ENCODE measurements around the gene CCDC34. TPM values are rescaled to one million over a fixed set of nuclear protein-coding genes. Genes with fewer than 3 reads are reported as not detected.

Gene CCDC34
- total RNA-seq = 9.3 and 10.8 TPM in 2 replicates

GRCh38 chr11:27362749-27363575 lies at the start of gene CCDC34:
CCDC34 (minus strand) TSS chr11:27363215; CDS start chr11:27363194, 21 bp downstream.
- intact Hi-C loops (cut with micrococcal nuclease) = loop anchor here (1.0 to 5.0 kb wide), 4 partner anchors 26 to 143 kb away; partner anchors contain the start of genes LGR4 and LIN7C
- H3K27ac Mint-ChIP-seq = peak within 1 kb of the TSS; percentile 85
- no peaks in the 10 kb centered on the region for H3K36me3 Mint-ChIP-seq (ENCODE audit: low read depth)
- peaks cover 8% of the 10 kb centered on the region for H3K27me3 Mint-ChIP-seq (ENCODE audit: low read depth)
- H3K4me1 Mint-ChIP-seq (ENCODE audit: low read depth) = peaks cover 21% of the 10 kb centered on the region
- peak; percentile 84 for DNase-seq (ENCODE audit: low spot score)
- H3K9me3 Mint-ChIP-seq = no peaks in the 10 kb centered on the region
- H3K4me3 Mint-ChIP-seq (ENCODE audit: low read depth) = peak within 1 kb of the TSS; percentile 93

GRCh38 chr11:27412192-27412691 lies 49.2 kb upstream of the CCDC34 start:
- intact Hi-C loops (cut with micrococcal nuclease) = no loop called here
- peaks cover 32% of the 10 kb centered on the region for H3K27me3 Mint-ChIP-seq (ENCODE audit: low read depth)
- no peaks in the 10 kb centered on the region for H3K9me3 Mint-ChIP-seq
- H3K4me3 Mint-ChIP-seq (ENCODE audit: low read depth) = no peak overlapping the region
- no peak overlapping the region for H3K27ac Mint-ChIP-seq
- no peak for DNase-seq (ENCODE audit: low spot score)
- no peaks in the 10 kb centered on the region for H3K4me1 Mint-ChIP-seq (ENCODE audit: low read depth)
- H3K36me3 Mint-ChIP-seq (ENCODE audit: low read depth) = no peaks in the 10 kb centered on the region

GRCh38 chr11:27411328-27411727 lies 48.3 kb upstream of the CCDC34 start:
- peaks cover 26% of the 10 kb centered on the region for H3K27me3 Mint-ChIP-seq (ENCODE audit: low read depth)
- no peaks in the 10 kb centered on the region for H3K9me3 Mint-ChIP-seq
- no peaks in the 10 kb centered on the region for H3K36me3 Mint-ChIP-seq (ENCODE audit: low read depth)
- H3K4me1 Mint-ChIP-seq (ENCODE audit: low read depth) = no peaks in the 10 kb centered on the region
- no peak overlapping the region for H3K4me3 Mint-ChIP-seq (ENCODE audit: low read depth)
- intact Hi-C loops (cut with micrococcal nuclease) = no loop called here
- DNase-seq (ENCODE audit: low spot score) = no peak
- no peak overlapping the region for H3K27ac Mint-ChIP-seq

GRCh38 chr11:27410272-27410671 lies 47.3 kb upstream of the CCDC34 start:
- Mint-ChIP-seq H3K9me3 (no peaks in the 10 kb centered on the region), H3K36me3 (ENCODE audit: low read depth) (no peaks in the 10 kb centered on the region), H3K4me1 (ENCODE audit: low read depth) (no peaks in the 10 kb centered on the region), H3K27ac (no peak overlapping the region), H3K4me3 (ENCODE audit: low read depth) (no peak overlapping the region), H3K27me3 (ENCODE audit: low read depth) (peaks cover 20% of the 10 kb centered on the region)
- DNase-seq (ENCODE audit: low spot score) = no peak
- intact Hi-C loops (cut with micrococcal nuclease) = no loop called here

- H3K9me3 Mint-ChIP-seq = no peaks in the 10 kb centered on the region
- H3K4me3 Mint-ChIP-seq (ENCODE audit: low read depth) = no peak overlapping the region
- intact Hi-C loops (cut with micrococcal nuclease) = no loop called here
- peaks cover 17% of the 10 kb centered on the region for H3K27me3 Mint-ChIP-seq (ENCODE audit: low read depth)
- H3K36me3 Mint-ChIP-seq (ENCODE audit: low read depth) = no peaks in the 10 kb centered on the region
- H3K4me1 Mint-ChIP-seq (ENCODE audit: low read depth) = no peaks in the 10 kb centered on the region
- no peak overlapping the region for H3K27ac Mint-ChIP-seq
- DNase-seq (ENCODE audit: low spot score) = no peak
These were observed 46.7 kb upstream of the CCDC34 start for GRCh38 chr11:27409742-27410141.

- Mint-ChIP-seq H3K4me1 (ENCODE audit: low read depth) (no peaks in the 10 kb centered on the region), H3K27me3 (ENCODE audit: low read depth) (peaks cover 17% of the 10 kb centered on the region), H3K9me3 (no peaks in the 10 kb centered on the region), H3K4me3 (ENCODE audit: low read depth) (no peak overlapping the region), H3K27ac (no peak overlapping the region), H3K36me3 (ENCODE audit: low read depth) (no peaks in the 10 kb centered on the region)
- intact Hi-C loops (cut with micrococcal nuclease) = no loop called here
- DNase-seq (ENCODE audit: low spot score) = no peak
These were observed 46.0 kb upstream of the CCDC34 start for GRCh38 chr11:27409049-27409448.

- Mint-ChIP-seq H3K27ac (no peak overlapping the region), H3K4me1 (ENCODE audit: low read depth) (no peaks in the 10 kb centered on the region), H3K9me3 (no peaks in the 10 kb centered on the region), H3K36me3 (ENCODE audit: low read depth) (no peaks in the 10 kb centered on the region), H3K4me3 (ENCODE audit: low read depth) (no peak overlapping the region), H3K27me3 (ENCODE audit: low read depth) (peaks cover 13% of the 10 kb centered on the region)
- DNase-seq (ENCODE audit: low spot score) = no peak
- intact Hi-C loops (cut with micrococcal nuclease) = no loop called here
These were observed 45.3 kb upstream of the CCDC34 start for GRCh38 chr11:27408246-27408800.

- H3K27ac Mint-ChIP-seq = no peak overlapping the region
- H3K27me3 Mint-ChIP-seq (ENCODE audit: low read depth) = peaks cover 10% of the 10 kb centered on the region
- intact Hi-C loops (cut with micrococcal nuclease) = no loop called here
- no peak overlapping the region for H3K4me3 Mint-ChIP-seq (ENCODE audit: low read depth)
- no peaks in the 10 kb centered on the region for H3K36me3 Mint-ChIP-seq (ENCODE audit: low read depth)
- no peaks in the 10 kb centered on the region for H3K9me3 Mint-ChIP-seq
- no peaks in the 10 kb centered on the region for H3K4me1 Mint-ChIP-seq (ENCODE audit: low read depth)
- DNase-seq (ENCODE audit: low spot score) = no peak
These were observed 43.7 kb upstream of the CCDC34 start for GRCh38 chr11:27406498-27407354.

GRCh38 chr11:27405134-27405533 lies 42.1 kb upstream of the CCDC34 start:
- intact Hi-C loops (cut with micrococcal nuclease) = no loop called here
- H3K4me1 Mint-ChIP-seq (ENCODE audit: low read depth) = no peaks in the 10 kb centered on the region
- H3K9me3 Mint-ChIP-seq = no peaks in the 10 kb centered on the region
- peaks cover 10% of the 10 kb centered on the region for H3K27me3 Mint-ChIP-seq (ENCODE audit: low read depth)
- H3K27ac Mint-ChIP-seq = no peak overlapping the region
- no peaks in the 10 kb centered on the region for H3K36me3 Mint-ChIP-seq (ENCODE audit: low read depth)
- no peak for DNase-seq (ENCODE audit: low spot score)
- no peak overlapping the region for H3K4me3 Mint-ChIP-seq (ENCODE audit: low read depth)

- intact Hi-C loops (cut with micrococcal nuclease) = no loop called here
- Mint-ChIP-seq H3K4me3 (ENCODE audit: low read depth) (no peak overlapping the region), H3K27me3 (ENCODE audit: low read depth) (peaks cover 6% of the 10 kb centered on the region), H3K27ac (no peak overlapping the region), H3K9me3 (no peaks in the 10 kb centered on the region), H3K36me3 (ENCODE audit: low read depth) (no peaks in the 10 kb centered on the region), H3K4me1 (ENCODE audit: low read depth) (no peaks in the 10 kb centered on the region)
- no peak for DNase-seq (ENCODE audit: low spot score)
These were observed 41.4 kb upstream of the CCDC34 start for GRCh38 chr11:27404427-27404826.

GRCh38 chr11:27403195-27403594 lies 40.2 kb upstream of the CCDC34 start:
- intact Hi-C loops (cut with micrococcal nuclease) = no loop called here
- H3K4me3 Mint-ChIP-seq (ENCODE audit: low read depth) = no peak overlapping the region
- H3K27ac Mint-ChIP-seq = no peak overlapping the region
- no peak for DNase-seq (ENCODE audit: low spot score)
- H3K36me3 Mint-ChIP-seq (ENCODE audit: low read depth) = no peaks in the 10 kb centered on the region
- H3K4me1 Mint-ChIP-seq (ENCODE audit: low read depth) = no peaks in the 10 kb centered on the region
- no peaks in the 10 kb centered on the region for H3K9me3 Mint-ChIP-seq
- H3K27me3 Mint-ChIP-seq (ENCODE audit: low read depth) = peaks cover 4% of the 10 kb centered on the region

GRCh38 chr11:27402450-27402849 lies 39.4 kb upstream of the CCDC34 start:
- no peaks in the 10 kb centered on the region for H3K36me3 Mint-ChIP-seq (ENCODE audit: low read depth)
- no peak for DNase-seq (ENCODE audit: low spot score)
- intact Hi-C loops (cut with micrococcal nuclease) = no loop called here
- H3K27ac Mint-ChIP-seq = no peak overlapping the region
- H3K9me3 Mint-ChIP-seq = no peaks in the 10 kb centered on the region
- H3K27me3 Mint-ChIP-seq (ENCODE audit: low read depth) = peaks cover 4% of the 10 kb centered on the region
- H3K4me3 Mint-ChIP-seq (ENCODE audit: low read depth) = no peak overlapping the region
- H3K4me1 Mint-ChIP-seq (ENCODE audit: low read depth) = no peaks in the 10 kb centered on the region

Data from activated T-helper 2 cell treated with anti-CD3 and anti-CD28 coated beads, Interferon-gamma antibody, Interleukin-2, Interleukin-4, amounts not matched to agents 10 μg/mL and 5 μg/mL and 100 μg/mL, durations not matched to agents 14 hours and 24 hours and 36 hours (primary cell).